ENCODE results near the gene UBE2B.

UBE2B gene

DNA sequence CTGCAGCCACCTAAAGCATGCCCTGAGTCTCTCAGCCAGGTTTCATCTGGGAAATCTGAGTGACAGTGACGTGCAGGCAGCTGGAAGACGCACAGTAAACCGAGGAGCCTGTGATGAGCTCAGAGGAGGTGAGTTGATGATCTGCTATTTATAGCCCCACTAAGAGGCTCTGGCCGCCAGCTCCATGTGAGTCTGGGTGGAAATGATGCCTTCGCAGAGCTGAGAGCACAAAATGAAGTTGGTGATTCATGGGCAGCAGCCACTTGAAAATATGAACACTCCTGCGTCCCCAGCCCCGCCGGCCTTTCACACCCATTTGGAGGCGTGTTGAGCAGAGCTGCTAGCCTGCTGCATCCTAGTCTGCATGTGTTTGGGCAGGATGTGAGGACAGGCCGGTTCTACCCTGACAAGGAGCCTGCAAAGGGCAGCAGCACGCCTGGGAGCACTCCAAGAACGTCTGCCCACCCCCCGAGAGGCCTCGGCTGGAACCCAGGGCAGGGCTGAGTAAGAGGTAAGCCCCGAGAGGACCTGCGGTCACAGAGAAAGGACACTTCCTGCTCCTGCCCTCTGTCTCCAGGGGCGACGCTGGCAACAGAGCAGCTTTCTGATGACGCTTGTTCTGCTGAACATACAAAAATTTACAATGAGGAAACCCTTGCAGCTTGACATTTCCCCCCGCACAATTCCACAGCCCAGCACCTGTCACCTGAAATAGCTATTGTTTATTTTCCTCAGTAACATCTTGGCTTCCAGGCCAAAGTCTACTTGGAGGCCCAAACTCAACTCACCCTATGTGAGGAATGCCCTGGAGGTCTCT lies 65.4 kb downstream of the UBE2B start:
- in situ Hi-C loops (cut with HindIII; ENCODE audit: low sequenced_read_pairs): no loop called here

DNA sequence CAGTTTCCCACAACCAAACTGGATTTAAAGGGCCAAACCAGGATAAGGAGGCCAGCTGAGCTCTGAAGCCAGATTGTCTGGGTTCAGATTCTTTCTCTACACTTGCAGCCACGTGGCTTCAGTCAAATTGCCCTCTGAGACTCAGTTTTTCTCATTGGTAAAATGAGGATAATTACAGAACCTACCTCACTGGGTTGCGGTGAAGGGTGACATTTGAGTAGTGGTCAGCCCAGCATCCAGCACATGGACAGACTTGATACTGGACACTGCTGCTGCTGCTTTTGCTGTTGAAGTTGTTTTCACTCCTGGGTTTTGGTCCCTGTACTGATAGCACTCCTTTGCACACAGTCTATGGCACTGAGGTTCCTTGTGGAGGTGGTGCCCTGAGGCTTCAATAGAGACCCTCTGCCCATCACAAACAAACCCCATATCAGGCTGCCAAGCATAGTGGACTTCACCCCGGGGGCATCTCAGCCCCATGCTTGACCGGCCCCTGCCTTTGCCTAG lies 66.0 kb downstream of the UBE2B start:
- in situ Hi-C loops (cut with HindIII; ENCODE audit: low sequenced_read_pairs): no loop called here

DNA sequence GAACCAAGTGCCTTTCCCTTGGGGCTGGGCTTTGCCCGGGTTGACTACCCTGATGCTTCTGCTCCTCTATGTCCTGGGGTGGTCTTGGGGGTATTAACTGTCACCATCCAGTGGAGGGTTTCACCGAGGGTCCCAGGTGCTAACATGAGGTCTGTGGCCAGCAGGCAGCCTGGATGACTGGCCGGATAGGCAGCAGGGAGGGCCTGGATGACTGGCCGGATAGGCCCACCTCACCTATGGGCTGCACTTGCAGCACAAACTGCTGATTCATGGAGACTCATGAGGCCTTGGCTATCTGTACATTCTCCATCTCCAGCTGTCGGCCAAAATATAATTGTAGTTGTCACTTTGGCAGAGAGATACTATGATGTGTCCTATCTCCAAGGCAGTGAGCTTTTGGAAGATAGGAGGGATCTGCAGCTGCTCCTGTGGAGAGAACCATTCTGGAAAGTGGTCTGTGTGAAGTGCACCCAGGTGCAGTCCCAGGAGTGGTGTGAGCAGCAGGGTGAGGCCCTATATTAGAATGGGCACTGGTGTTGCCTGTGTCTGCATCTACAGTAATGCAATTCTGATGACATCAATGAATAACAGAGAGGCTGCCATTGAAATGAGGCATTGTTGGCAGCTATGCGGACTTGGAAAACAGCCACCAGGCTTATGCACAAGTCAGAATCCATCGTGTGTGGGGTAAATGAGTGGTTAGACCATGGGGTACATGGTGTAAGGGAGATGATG lies 66.6 kb downstream of the UBE2B start:
- in situ Hi-C loops (cut with HindIII; ENCODE audit: low sequenced_read_pairs): no loop called here

DNA sequence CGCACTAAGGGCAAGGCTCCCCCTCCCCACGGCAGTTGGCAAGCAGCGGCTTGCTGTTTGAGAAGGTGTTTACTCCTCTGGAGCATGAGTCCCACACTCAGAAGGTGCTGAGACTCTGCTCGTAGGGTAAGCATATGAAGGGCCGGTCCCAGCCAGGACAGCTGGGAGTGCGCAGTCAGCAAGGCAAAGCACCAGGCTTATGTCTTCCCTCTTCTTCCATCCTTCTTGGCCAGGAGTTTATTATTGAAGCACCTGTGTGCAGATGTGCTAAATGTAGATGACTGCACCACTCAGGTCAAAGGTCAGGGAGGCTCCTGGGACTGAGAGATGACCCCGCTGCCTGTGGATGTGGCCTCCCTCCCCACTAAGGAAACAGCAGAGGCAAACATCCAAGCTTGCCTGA lies 67.4 kb downstream of the UBE2B start:
- in situ Hi-C loops (cut with HindIII; ENCODE audit: low sequenced_read_pairs): no loop called here

DNA sequence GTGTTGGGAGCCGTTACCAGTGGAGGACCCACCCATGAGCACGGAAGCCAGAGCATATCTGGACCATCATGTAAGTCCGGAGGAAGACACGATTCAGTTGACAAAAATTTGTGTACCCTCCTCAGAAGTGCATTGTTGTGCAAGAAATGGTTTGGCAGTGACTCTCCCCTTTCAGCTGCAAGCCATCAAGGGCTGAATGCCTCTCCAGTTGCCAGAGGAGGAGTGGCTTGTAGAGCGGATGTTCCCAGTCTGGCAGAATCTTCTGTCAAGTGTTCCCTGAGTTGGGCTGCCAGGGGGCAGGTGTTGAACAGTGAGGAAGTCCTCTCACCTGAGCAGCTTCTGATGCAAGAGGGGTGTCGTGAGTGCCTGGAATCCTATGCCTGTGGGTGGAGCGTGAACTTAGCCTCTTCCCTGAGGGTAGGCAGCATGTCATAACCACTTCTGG lies 67.9 kb downstream of the UBE2B start:
- in situ Hi-C loops (cut with HindIII; ENCODE audit: low sequenced_read_pairs): no loop called here

DNA sequence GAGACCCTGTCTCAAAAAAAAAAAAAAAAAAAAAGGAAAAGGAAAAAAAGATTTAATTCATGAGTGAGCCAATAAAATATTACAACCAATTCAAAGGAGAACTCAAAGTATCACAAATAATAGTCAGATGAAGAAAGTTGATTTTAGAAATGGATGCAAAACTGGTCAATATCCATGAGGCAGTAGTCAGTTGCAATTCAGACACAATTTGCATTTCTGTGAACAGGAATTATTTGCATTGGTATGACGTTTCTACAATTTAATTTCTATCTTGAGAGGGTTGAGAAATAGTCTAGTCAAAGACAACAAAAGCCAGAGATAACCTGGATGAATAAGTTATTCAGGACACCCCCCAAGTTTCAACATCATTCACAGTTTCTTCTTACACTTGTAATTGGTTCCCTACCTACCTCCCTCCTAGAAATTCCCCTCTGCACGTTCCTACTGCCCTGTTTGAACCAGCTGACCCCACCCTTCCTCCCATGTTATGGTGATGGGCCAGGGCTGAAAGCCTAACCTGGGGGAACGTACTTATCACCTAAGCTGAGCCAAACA lies 68.9 kb downstream of the UBE2B start:
- in situ Hi-C loops (cut with HindIII; ENCODE audit: low sequenced_read_pairs): no loop called here
